NB4 (cell line): ENCODE results near the gene CAMTA1.

Source experiments
- CTCF ChIP-seq: IDR thresholded peaks from one replicate; pipeline ENCODE4 v1.5.1; 2012; ENCODE audit warnings: low read depth, low read length
- MYC ChIP-seq: IDR thresholded peaks from 2 replicates; pipeline ENCODE4 v1.6.1; 2011; ENCODE audit warnings: low read depth, low read length
- POLR2A ChIP-seq: IDR thresholded peaks from 2 replicates; pipeline ENCODE4 v1.6.1; 2011; ENCODE audit warnings: mild to moderate bottlenecking; ENCODE audit not compliant: insufficient read length; ENCODE audit errors: extremely low read depth

- TF ChIP-seq CTCF = no peak
- TF ChIP-seq MYC = no peak
- no peak for TF ChIP-seq POLR2A
Measured at GRCh38 chr1:7616076-7616832, 831.0 kb downstream of the CAMTA1 start.
